ENCODE measurements around the gene ADAMTS16. TPM values are rescaled to one million over a fixed set of nuclear protein-coding genes. Genes with fewer than 3 reads are reported as not detected.

ADAMTS16 gene
- total RNA-seq, 3 donors from 2014 or later, result 0.10 to 0.35 (median 0.26) TPM

DNA sequence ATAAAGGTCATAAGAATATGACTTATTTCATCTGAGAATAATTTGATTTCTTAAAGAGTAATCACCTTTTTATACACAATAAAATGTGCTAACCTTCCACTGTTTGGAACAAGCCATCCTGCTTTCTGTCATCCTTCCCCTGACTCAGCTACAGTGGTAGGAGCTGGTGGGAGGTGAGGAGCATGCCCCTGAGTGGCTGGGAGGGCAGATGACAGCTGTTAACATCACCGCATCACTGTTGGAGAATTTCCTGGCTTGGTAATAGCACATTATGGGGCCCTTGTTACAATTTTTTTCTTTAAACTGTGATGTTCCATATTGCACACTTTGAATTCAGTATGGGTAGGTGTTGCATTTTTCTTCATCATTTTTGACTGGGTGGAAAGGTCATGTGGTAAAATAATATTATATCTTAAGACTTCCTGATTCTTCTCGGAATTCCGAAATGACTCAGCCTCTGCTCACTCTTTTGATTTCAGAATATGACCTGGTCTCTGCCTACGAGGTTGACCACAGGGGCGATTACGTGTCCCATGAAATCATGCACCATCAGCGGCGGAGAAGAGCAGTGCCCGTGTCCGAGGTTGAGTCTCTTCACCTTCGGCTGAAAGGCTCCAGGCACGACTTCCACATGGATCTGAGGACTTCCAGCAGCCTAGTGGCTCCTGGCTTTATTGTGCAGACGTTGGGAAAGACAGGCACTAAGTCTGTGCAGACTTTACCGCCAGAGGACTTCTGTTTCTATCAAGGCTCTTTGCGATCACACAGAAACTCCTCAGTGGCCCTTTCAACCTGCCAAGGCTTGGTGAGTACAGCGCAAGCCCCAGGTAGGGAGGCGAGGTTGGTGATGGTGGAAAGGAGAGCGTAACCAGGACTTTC lies 5.8 kb downstream of the ADAMTS16 start:
- TF ChIP-seq, protein P1, sequence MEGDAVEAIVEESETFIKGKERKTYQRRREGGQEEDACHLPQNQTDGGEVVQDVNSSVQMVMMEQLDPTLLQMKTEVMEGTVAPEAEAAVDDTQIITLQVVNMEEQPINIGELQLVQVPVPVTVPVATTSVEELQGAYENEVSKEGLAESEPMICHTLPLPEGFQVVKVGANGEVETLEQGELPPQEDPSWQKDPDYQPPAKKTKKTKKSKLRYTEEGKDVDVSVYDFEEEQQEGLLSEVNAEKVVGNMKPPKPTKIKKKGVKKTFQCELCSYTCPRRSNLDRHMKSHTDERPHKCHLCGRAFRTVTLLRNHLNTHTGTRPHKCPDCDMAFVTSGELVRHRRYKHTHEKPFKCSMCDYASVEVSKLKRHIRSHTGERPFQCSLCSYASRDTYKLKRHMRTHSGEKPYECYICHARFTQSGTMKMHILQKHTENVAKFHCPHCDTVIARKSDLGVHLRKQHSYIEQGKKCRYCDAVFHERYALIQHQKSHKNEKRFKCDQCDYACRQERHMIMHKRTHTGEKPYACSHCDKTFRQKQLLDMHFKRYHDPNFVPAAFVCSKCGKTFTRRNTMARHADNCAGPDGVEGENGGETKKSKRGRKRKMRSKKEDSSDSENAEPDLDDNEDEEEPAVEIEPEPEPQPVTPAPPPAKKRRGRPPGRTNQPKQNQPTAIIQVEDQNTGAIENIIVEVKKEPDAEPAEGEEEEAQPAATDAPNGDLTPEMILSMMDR (IDR thresholded peaks at IDR 0.05), result no peak
- H3K4me1 ChIP-seq (ENCODE audit: low read depth), result no peaks in the 10 kb centered on the region
- no peak overlapping the region for H3K4me3 ChIP-seq
- H3K9me3 ChIP-seq, result no peaks in the 10 kb centered on the region
- ATAC-seq (no peak), DNase-seq (no peak)
- no peaks in the 10 kb centered on the region for H3K36me3 ChIP-seq (ENCODE audit: low read depth)
- intact Hi-C loops (cut with DNase I, micrococcal nuclease), result no loop called here

- Histone ChIP-seq H3K36me3 (ENCODE audit: low read depth) (no peaks in the 10 kb centered on the region), H3K4me1 (ENCODE audit: low read depth) (no peaks in the 10 kb centered on the region), H3K9me3 (no peaks in the 10 kb centered on the region), H3K4me3 (no peak overlapping the region)
- TF ChIP-seq, protein P1 (IDR thresholded peaks at IDR 0.05), result no peak
- intact Hi-C loops (cut with DNase I, micrococcal nuclease), result no loop called here
- ATAC-seq, result no peak
- no peak for DNase-seq
Observed at GRCh38 chr5:5146530-5147160, 6.5 kb downstream of the ADAMTS16 start.

- TF ChIP-seq, protein P1 (IDR thresholded peaks at IDR 0.05), result no peak
- intact Hi-C loops (cut with DNase I, micrococcal nuclease), result no loop called here
- no peaks in the 10 kb centered on the region for H3K9me3 ChIP-seq
Observed at GRCh38 chr5:5149154-5149553, 9.0 kb downstream of the ADAMTS16 start.

DNA sequence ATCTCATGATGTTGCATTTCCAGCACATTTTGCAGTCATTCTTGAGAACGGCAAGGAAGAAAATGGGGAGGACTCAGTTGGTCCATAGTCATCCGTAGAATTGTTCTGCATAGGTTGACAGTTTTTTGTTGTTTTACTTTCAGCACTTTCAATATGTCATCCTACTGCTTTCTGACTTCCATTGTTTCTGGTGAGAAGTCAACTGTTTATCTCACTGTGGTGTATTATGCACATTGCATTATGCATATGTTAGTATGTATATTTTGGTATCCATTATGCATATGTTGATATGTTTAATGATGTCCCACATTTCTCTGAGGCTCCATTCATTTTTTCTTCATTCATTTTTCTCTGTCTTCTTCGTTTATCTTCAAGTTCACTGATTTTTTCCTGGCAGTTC lies 10.5 kb downstream of the ADAMTS16 start:
- ATAC-seq (no peak), DNase-seq (no peak)
- Histone ChIP-seq H3K36me3 (ENCODE audit: low read depth) (no peaks in the 10 kb centered on the region), H3K9me3 (no peaks in the 10 kb centered on the region), H3K4me3 (no peak overlapping the region), H3K4me1 (ENCODE audit: low read depth) (no peaks in the 10 kb centered on the region)
- TF ChIP-seq, protein P1 (IDR thresholded peaks at IDR 0.05), result no peak
- intact Hi-C loops (cut with DNase I, micrococcal nuclease), result no loop called here

More at GRCh38 chr5:5149154-5149553, 9.0 kb downstream of the ADAMTS16 start:
- no peak for ATAC-seq
- DNase-seq, result no peak
- Histone ChIP-seq H3K4me3 (no peak overlapping the region), H3K4me1 (ENCODE audit: low read depth) (no peaks in the 10 kb centered on the region), H3K36me3 (ENCODE audit: low read depth) (no peaks in the 10 kb centered on the region)

DNA sequence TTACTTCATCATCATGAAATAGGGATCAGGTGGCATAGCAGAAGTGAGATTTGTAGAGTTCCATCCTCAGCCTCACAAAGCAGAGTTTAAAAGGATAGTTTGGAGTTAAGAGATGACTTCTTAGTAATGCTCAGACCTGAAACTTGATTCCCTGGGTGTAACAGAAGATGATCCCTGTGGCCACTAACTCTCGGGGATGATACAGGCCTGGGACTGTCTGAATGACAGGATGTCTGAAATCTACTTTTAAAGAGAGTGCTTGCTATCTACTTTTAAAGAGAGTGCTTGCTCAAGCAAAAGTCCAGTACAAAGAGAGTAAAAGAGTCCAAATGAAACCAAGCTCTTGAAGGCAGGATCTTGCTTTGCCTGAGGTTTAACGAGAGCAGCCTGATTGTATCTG lies 14.6 kb downstream of the ADAMTS16 start:
- Histone ChIP-seq H3K36me3 (ENCODE audit: low read depth) (no peaks in the 10 kb centered on the region), H3K4me1 (ENCODE audit: low read depth) (no peaks in the 10 kb centered on the region), H3K4me3 (no peak overlapping the region), H3K9me3 (no peaks in the 10 kb centered on the region)
- intact Hi-C loops (cut with DNase I, micrococcal nuclease), result no loop called here
- DNase-seq (no peak), ATAC-seq (no peak)
- TF ChIP-seq, protein P1 (IDR thresholded peaks at IDR 0.05), result no peak
